ENCODE data around the gene SLC13A4.
"Not testable (repeated sequence)": the region's sequence is repeated elsewhere in the genome, so short reads cannot be mapped to it uniquely, and the experiment has no call there.

SLC13A4 gene

DNA sequence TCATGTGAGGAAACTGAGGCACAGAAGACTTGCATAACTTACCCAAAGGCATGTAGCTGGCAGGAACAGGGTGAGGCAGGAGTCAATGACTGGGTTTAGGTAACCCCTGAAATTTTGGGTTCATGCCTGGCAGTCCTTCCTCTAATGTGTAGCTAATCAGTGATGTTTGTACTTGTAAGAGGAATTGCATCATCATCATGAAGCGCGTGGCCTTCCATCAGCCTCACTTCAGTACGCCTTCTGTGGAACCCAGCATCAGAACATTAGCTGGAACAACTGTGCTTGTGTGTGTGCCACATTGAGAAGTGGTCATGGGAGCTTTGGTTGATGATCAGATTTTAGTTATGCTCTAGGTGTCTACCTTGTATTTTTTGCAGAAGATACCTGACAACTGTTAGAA, 83.8 kb downstream of the SLC13A4 start:
- Histone ChIP-seq H3K27me3 (ENCODE audit: insufficient read depth, low read depth) (no peaks in the 10 kb centered on the region), H3K4me1 (ENCODE audit: low read depth, poor library complexity, severe bottlenecking) (no peaks in the 10 kb centered on the region), H3K36me3 (ENCODE audit: insufficient read depth) (peaks cover 5% of the 10 kb centered on the region; the same call in 1 of the 2 replicates), H2AFZ (ENCODE audit: low read depth) (no peak overlapping the region), H3K4me2 (no peak overlapping the region), H3K9ac (no peak overlapping the region), H3K4me3 (IDR thresholded peaks at IDR 0.05; ENCODE audit: insufficient read depth, low read depth, low read length) (no peak overlapping the region), H3K79me2 (ENCODE audit: insufficient read depth, low read depth) (no peaks in the 10 kb centered on the region), H3K27ac (no peak overlapping the region), H4K20me1 (ENCODE audit: insufficient read depth) (no peaks in the 10 kb centered on the region)
- TF ChIP-seq, protein P1, sequence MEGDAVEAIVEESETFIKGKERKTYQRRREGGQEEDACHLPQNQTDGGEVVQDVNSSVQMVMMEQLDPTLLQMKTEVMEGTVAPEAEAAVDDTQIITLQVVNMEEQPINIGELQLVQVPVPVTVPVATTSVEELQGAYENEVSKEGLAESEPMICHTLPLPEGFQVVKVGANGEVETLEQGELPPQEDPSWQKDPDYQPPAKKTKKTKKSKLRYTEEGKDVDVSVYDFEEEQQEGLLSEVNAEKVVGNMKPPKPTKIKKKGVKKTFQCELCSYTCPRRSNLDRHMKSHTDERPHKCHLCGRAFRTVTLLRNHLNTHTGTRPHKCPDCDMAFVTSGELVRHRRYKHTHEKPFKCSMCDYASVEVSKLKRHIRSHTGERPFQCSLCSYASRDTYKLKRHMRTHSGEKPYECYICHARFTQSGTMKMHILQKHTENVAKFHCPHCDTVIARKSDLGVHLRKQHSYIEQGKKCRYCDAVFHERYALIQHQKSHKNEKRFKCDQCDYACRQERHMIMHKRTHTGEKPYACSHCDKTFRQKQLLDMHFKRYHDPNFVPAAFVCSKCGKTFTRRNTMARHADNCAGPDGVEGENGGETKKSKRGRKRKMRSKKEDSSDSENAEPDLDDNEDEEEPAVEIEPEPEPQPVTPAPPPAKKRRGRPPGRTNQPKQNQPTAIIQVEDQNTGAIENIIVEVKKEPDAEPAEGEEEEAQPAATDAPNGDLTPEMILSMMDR (conservative IDR thresholded peaks at IDR 0.05; ENCODE audit: low read depth, low read length), result no peak; the same call in 1 of the 2 replicates

DNA sequence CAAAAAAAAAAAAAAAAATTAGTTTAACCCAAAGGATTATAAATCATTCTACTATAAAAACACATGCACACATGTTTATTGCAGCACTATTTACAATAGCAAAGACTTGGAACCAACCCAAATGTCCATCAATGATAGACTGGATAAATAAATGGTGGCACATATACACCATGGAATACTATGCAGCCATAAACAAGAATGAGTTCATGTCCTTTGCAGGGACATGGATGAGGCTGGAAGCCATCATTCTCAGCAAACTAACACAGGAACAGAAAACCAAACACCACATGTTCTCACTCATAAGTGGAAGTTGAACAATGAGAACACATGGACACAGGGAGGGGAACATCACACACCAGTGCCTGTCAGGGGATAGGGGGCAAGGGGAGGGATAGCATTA, 88.3 kb downstream of the SLC13A4 start:
- not testable (repeated sequence) for H2AFZ ChIP-seq (ENCODE audit: low read depth); H4K20me1 ChIP-seq (ENCODE audit: insufficient read depth); H3K79me2 ChIP-seq (ENCODE audit: insufficient read depth, low read depth); H3K4me3 ChIP-seq (IDR thresholded peaks at IDR 0.05; ENCODE audit: insufficient read depth, low read depth, low read length); H3K4me2 ChIP-seq; H3K27ac ChIP-seq; H3K27me3 ChIP-seq (ENCODE audit: insufficient read depth, low read depth); H3K9ac ChIP-seq; H3K36me3 ChIP-seq (ENCODE audit: insufficient read depth); H3K4me1 ChIP-seq (ENCODE audit: low read depth, poor library complexity, severe bottlenecking)

DNA sequence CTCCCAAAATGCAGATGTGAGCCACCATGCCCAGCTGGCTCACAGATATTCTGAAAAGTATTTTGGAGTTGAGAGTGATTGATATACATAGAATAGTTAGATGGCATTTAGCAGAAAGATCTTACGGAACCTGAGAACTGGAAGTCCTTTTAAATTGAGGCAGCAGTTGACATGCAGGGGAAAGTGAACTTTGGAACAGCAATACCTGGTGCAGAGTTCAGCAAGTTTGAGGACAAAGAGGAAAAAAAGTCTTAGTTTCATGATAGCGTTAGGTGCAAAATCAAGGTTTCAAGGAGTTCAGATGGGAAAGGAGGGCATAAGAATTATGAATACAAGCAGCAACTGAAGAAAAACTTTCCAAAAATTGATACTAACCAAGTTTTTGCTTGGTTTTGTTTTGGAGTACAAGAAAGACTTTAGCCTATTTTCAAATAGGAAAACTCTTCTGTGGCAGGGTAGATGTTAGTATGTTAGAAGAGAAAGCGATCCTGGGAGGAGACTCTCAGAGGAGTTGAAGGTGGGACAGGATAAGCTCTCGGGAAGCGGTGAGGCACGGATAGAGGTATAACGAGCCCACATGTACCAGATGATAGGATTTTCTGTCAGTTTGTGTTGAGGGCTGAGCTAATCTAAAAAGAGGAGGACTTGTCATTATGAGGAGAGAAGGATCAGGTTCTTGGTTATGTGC, 93.7 kb downstream of the SLC13A4 start:
- H3K4me1 ChIP-seq (ENCODE audit: low read depth, poor library complexity, severe bottlenecking), result no peaks in the 10 kb centered on the region
- H3K79me2 ChIP-seq (ENCODE audit: insufficient read depth, low read depth), result no peaks in the 10 kb centered on the region
- no peak overlapping the region for H3K4me3 ChIP-seq (IDR thresholded peaks at IDR 0.05; ENCODE audit: insufficient read depth, low read depth, low read length)
- peaks cover 9% of the 10 kb centered on the region for H3K36me3 ChIP-seq (ENCODE audit: insufficient read depth)
- no peak overlapping the region for H3K4me2 ChIP-seq
- TF ChIP-seq, protein P1 (conservative IDR thresholded peaks at IDR 0.05; ENCODE audit: low read depth, low read length), result no peak
- H2AFZ ChIP-seq (ENCODE audit: low read depth), result no peak overlapping the region
- no peak overlapping the region for H3K27ac ChIP-seq
- no peaks in the 10 kb centered on the region for H3K27me3 ChIP-seq (ENCODE audit: insufficient read depth, low read depth)
- no peak overlapping the region for H3K9ac ChIP-seq
- H4K20me1 ChIP-seq (ENCODE audit: insufficient read depth), result no peaks in the 10 kb centered on the region
